GM12878 (cell line): Measurements from ENCODE around the gene OR7D2. TPM values are rescaled to one million over a fixed set of nuclear protein-coding genes. Genes with fewer than 3 reads are reported as not detected.
A peak's percentile ranks its signal among the peaks of the same experiment; 100 is the strongest.

Experiments
- BACH1 ChIP-seq: fragments of 450-650 bp; IDR thresholded peaks from 2 replicates; pipeline ENCODE4 v1.6.1; 2017; ENCODE audit warnings: mild to moderate bottlenecking, borderline replicate concordance
- BCL3 ChIP-seq: IDR thresholded peaks from 2 replicates; pipeline ENCODE4 v1.6.1; 2011; ENCODE audit warnings: borderline replicate concordance, low read depth, mild to moderate bottlenecking, moderate library complexity, low read length; ENCODE audit not compliant: insufficient read depth, poor library complexity, severe bottlenecking
- EGR1 ChIP-seq, 2 experiments: IDR thresholded peaks; 1 replicate in 1 of 2; 2 replicates in 1 of 2; pipeline ENCODE4 v1.6.1; 2011 to 2012; ENCODE audit warnings: low read depth in 2 of 2, low read length in 2 of 2, borderline replicate concordance in 1 of 2, mild to moderate bottlenecking in 1 of 2, moderate library complexity in 1 of 2
- EP300 ChIP-seq, 2 experiments: fragments of 150-350 bp in 1 of 2; IDR thresholded peaks; 2 replicates each; pipeline ENCODE4 v1.6.1; 2011 to 2012; ENCODE audit warnings: low read depth in 2 of 2, low read length in 2 of 2, borderline replicate concordance in 1 of 2, improper control_type of control experiment in 1 of 2, inconsistent platforms in 1 of 2; ENCODE audit not compliant: control insufficient read depth in 1 of 2
- HDGF ChIP-seq: fragments of 450-650 bp; IDR thresholded peaks from 2 replicates; pipeline ENCODE4 v1.6.1; 2016; ENCODE audit warnings: antibody characterized with exemption
- MYB ChIP-seq: fragments of 150-350 bp; IDR thresholded peaks from 2 replicates; pipeline ENCODE4 v1.6.1; 2014; ENCODE audit warnings: mild to moderate bottlenecking, low read depth, low read length, borderline replicate concordance
- NFXL1 ChIP-seq: fragments of 450-650 bp; IDR thresholded peaks from 2 replicates; pipeline ENCODE4 v1.6.1; 2017; ENCODE audit warnings: antibody characterized with exemption, mild to moderate bottlenecking, borderline replicate concordance
- RELB ChIP-seq: fragments of 450-650 bp; IDR thresholded peaks from 2 replicates; pipeline ENCODE4 v1.6.1; 2017; ENCODE audit warnings: low read depth, mild to moderate bottlenecking, moderate library complexity
- SIN3A ChIP-seq: IDR thresholded peaks from 2 replicates; pipeline ENCODE4 v1.6.1; 2012; ENCODE audit warnings: low read depth, low read length, improper control_type of control experiment
- SPI1 ChIP-seq: IDR thresholded peaks from 2 replicates; pipeline ENCODE4 v1.6.1; 2011; ENCODE audit warnings: low read depth, mild to moderate bottlenecking, low read length, moderate library complexity, borderline replicate concordance; ENCODE audit not compliant: insufficient read depth
- SREBF1 ChIP-seq: IDR thresholded peaks from 2 replicates; pipeline ENCODE4 v1.6.1; 2012; ENCODE audit warnings: mild to moderate bottlenecking, low read length
- SRF ChIP-seq, 2 experiments: IDR thresholded peaks; 2 replicates each; pipeline ENCODE4 v1.6.1; 2011; ENCODE audit warnings: low read depth in 2 of 2, low read length in 2 of 2, mild to moderate bottlenecking in 1 of 2, moderate library complexity in 1 of 2
- polyA plus RNA-seq, 11 experiments: library from polyadenylated mRNA; depleted of rRNA in 4 of 11; unstranded in 6 of 11; stranded (reverse) in 5 of 11; fragments of >200 nt; fragmentation: Nextera tagmentation in 4 of 11; fragmentation: Illumina TruSeq in 1 of 11; extraction: Ambion mirVana in 4 of 11; extraction: Trizol in 1 of 11; gene quantifications; 1 replicate in 1 of 11; 2 replicates in 10 of 11; pipeline versions ENCODE4 v1.2.1 to v1.2.3, GENCODE V29; 2011 to 2016; ENCODE audit warnings: inconsistent platforms in 2 of 11, missing spikeins in 2 of 11, low read depth in 1 of 11
- total RNA-seq, 4 experiments: library from RNA; depleted of rRNA in 3 of 4; stranded (reverse); fragments of >200 nt in 3 of 4; fragmentation: Illumina TruSeq in 1 of 4; extraction: Trizol in 1 of 4; gene quantifications; 2 replicates each; pipeline versions ENCODE4 v1.2.1 to v1.2.3, GENCODE V29; 2013 to 2021
- TF ChIP-seq, protein P1 (sequence below): fragments of 450-650 bp; IDR thresholded peaks from 2 replicates; pipeline ENCODE4 v1.6.1; 2017; ENCODE audit warnings: mild to moderate bottlenecking, moderate library complexity
- TF ChIP-seq, protein P2 (sequence below): fragments of 450-650 bp; IDR thresholded peaks from 2 replicates; pipeline ENCODE4 v1.6.1; 2017; ENCODE audit warnings: antibody characterized with exemption, mild to moderate bottlenecking, moderate library complexity
- TF ChIP-seq, protein P3 (sequence below): fragments of 450-650 bp; conservative IDR thresholded peaks from 2 replicates; pipeline ENCODE4 v1.6.1; 2017; ENCODE audit warnings: mild to moderate bottlenecking, moderate library complexity

OR7D2 gene
- total and polyA plus RNA-seq, 10 of the 15 experiments (the other 5 are each of a cell fraction or from before 2014, with no cell fraction given), result 0.04 TPM; not detected in 9

DNA sequence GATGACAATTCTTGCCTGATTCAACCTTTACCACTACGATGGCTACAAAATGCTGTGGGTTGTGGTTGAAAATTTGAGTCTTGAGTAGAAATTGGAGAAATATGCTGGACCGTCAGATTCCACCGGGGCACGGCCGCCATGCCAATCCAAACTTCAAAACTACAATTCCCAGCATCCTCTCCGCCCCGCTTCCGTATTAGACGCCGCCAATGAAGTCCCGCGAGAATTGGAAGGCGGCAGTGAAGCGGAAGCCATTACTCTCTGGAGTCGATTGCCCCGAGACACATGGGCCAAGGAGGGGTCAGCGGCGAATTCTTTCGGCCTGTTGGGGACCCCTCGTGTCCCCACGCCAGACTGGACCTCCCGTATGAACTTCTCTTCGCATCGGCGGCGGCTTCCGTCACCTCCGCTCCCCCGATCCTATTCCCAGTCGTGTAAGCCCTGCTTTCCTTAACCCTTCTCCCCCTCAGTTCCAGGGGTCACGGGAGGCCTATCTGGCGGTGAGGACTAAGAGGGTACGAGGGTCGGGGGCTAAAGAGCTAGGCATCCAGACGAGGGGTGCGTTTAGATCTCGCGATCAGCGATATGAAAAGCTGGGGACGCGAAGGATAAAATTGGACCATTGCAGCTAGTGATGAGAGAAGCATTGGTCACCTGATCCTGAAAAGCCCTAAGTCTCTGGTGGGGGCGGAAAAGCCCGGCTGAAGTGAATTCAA is 38.5 kb upstream of the OR7D2 start, which contains the start of gene ZNF317 (continued):
- TF ChIP-seq BACH1 (peak; percentile 24; the same call in 1 of the 2 replicates), SPI1 (peak; percentile 62; the same call in 1 of the 2 replicates), EGR1 (IDR thresholded peaks at IDR 0.05; ENCODE audit: borderline replicate concordance in 1 of 2, low read depth in 2 of 2, low read length in 2 of 2) (no peak), SIN3A (no peak; the same call in 1 of the 2 replicates), HDGF (no peak; the same call in 1 of the 2 replicates), BCL3 (no peak), MYB (no peak), SREBF1 (peak; percentile 79), EP300 (IDR thresholded peaks at IDR 0.05; ENCODE audit: borderline replicate concordance in 1 of 2, control insufficient read depth in 1 of 2, low read depth in 2 of 2, low read length in 2 of 2) (no peak), SRF (IDR thresholded peaks at IDR 0.05; ENCODE audit: low read depth in 2 of 2, low read length in 2 of 2) (no peak), RELB (0 out of 2 replicates have a peak, but pooled peaks have one; percentile 58), NFXL1 (no peak)
- TF ChIP-seq, protein P1, sequence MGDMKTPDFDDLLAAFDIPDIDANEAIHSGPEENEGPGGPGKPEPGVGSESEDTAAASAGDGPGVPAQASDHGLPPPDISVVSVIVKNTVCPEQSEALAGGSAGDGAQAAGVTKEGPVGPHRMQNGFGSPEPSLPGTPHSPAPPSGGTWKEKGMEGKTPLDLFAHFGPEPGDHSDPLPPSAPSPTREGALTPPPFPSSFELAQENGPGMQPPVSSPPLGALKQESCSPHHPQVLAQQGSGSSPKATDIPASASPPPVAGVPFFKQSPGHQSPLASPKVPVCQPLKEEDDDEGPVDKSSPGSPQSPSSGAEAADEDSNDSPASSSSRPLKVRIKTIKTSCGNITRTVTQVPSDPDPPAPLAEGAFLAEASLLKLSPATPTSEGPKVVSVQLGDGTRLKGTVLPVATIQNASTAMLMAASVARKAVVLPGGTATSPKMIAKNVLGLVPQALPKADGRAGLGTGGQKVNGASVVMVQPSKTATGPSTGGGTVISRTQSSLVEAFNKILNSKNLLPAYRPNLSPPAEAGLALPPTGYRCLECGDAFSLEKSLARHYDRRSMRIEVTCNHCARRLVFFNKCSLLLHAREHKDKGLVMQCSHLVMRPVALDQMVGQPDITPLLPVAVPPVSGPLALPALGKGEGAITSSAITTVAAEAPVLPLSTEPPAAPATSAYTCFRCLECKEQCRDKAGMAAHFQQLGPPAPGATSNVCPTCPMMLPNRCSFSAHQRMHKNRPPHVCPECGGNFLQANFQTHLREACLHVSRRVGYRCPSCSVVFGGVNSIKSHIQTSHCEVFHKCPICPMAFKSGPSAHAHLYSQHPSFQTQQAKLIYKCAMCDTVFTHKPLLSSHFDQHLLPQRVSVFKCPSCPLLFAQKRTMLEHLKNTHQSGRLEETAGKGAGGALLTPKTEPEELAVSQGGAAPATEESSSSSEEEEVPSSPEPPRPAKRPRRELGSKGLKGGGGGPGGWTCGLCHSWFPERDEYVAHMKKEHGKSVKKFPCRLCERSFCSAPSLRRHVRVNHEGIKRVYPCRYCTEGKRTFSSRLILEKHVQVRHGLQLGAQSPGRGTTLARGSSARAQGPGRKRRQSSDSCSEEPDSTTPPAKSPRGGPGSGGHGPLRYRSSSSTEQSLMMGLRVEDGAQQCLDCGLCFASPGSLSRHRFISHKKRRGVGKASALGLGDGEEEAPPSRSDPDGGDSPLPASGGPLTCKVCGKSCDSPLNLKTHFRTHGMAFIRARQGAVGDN, result peak; percentile 64; the same call in 1 of the 2 replicates
- TF ChIP-seq, protein P2, sequence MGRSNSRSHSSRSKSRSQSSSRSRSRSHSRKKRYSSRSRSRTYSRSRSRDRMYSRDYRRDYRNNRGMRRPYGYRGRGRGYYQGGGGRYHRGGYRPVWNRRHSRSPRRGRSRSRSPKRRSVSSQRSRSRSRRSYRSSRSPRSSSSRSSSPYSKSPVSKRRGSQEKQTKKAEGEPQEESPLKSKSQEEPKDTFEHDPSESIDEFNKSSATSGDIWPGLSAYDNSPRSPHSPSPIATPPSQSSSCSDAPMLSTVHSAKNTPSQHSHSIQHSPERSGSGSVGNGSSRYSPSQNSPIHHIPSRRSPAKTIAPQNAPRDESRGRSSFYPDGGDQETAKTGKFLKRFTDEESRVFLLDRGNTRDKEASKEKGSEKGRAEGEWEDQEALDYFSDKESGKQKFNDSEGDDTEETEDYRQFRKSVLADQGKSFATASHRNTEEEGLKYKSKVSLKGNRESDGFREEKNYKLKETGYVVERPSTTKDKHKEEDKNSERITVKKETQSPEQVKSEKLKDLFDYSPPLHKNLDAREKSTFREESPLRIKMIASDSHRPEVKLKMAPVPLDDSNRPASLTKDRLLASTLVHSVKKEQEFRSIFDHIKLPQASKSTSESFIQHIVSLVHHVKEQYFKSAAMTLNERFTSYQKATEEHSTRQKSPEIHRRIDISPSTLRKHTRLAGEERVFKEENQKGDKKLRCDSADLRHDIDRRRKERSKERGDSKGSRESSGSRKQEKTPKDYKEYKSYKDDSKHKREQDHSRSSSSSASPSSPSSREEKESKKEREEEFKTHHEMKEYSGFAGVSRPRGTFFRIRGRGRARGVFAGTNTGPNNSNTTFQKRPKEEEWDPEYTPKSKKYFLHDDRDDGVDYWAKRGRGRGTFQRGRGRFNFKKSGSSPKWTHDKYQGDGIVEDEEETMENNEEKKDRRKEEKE, result no peak; the same call in 1 of the 2 replicates
- TF ChIP-seq, protein P3, sequence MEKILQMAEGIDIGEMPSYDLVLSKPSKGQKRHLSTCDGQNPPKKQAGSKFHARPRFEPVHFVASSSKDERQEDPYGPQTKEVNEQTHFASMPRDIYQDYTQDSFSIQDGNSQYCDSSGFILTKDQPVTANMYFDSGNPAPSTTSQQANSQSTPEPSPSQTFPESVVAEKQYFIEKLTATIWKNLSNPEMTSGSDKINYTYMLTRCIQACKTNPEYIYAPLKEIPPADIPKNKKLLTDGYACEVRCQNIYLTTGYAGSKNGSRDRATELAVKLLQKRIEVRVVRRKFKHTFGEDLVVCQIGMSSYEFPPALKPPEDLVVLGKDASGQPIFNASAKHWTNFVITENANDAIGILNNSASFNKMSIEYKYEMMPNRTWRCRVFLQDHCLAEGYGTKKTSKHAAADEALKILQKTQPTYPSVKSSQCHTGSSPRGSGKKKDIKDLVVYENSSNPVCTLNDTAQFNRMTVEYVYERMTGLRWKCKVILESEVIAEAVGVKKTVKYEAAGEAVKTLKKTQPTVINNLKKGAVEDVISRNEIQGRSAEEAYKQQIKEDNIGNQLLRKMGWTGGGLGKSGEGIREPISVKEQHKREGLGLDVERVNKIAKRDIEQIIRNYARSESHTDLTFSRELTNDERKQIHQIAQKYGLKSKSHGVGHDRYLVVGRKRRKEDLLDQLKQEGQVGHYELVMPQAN, result no peak; the same call in 1 of the 2 replicates
